Natural killer cell (primary cell): ENCODE data around the gene TMEM39B. TPM values are rescaled to one million over a fixed set of nuclear protein-coding genes. Genes with fewer than 3 reads are reported as not detected.

Experiments used
- ATAC-seq, 3 donors: fragments of 150-1000 bp in 2 of 3; fragments of 200-7000 bp in 1 of 3; cut with Tn5 transposase; 1 replicate in 1 of 3; 2 replicates in 2 of 3; pipeline ENCODE4 v1.10.0; 2021; ENCODE audit warnings: mild to moderate bottlenecking in 2 of 3, moderate library complexity in 2 of 3
- DNase-seq, 2 donors: peaks; one replicate each; pipeline versions ENCODE4 v3.0.0 to v3.0.0-alpha.2; 2013 to 2021; ENCODE audit warnings: mixed read lengths in 1 of 2
- H3K27ac ChIP-seq: one replicate; pipeline ENCODE4 v1.5.1; 2013; ENCODE audit warnings: mild to moderate bottlenecking, low read length
- H3K27me3 ChIP-seq: one replicate; pipeline ENCODE4 v1.6.1; 2013; ENCODE audit warnings: low read length; ENCODE audit not compliant: control insufficient read depth, insufficient read depth
- H3K36me3 ChIP-seq: one replicate; pipeline ENCODE4 v1.6.1; 2013; ENCODE audit warnings: low read length; ENCODE audit not compliant: control insufficient read depth, insufficient read depth
- H3K4me1 ChIP-seq: one replicate; pipeline ENCODE4 v1.6.1; 2013; ENCODE audit warnings: low read length; ENCODE audit not compliant: control insufficient read depth, insufficient read depth
- H3K4me3 ChIP-seq: one replicate; pipeline ENCODE4 v1.5.1; 2013; ENCODE audit warnings: low read length
- H3K9me3 ChIP-seq: one replicate; pipeline ENCODE4 v1.6.1; 2013; ENCODE audit warnings: low read length; ENCODE audit not compliant: control insufficient read depth, insufficient read depth
- H3K27ac Mint-ChIP-seq, 2 donors: one replicate each; pipeline ENCODE4 v1.8.0; 2022; ENCODE audit warnings: mild to moderate bottlenecking in 2 of 2, mixed read lengths in 2 of 2, moderate library complexity in 1 of 2
- H3K27me3 Mint-ChIP-seq, 2 donors: one replicate each; pipeline ENCODE4 v1.8.0; 2022; ENCODE audit warnings: low read depth in 2 of 2, mixed read lengths in 2 of 2
- H3K36me3 Mint-ChIP-seq: one replicate; pipeline ENCODE4 v1.8.0; 2022; ENCODE audit warnings: mixed read lengths
- H3K4me1 Mint-ChIP-seq, 2 donors: one replicate each; pipeline ENCODE4 v1.8.0; 2022; ENCODE audit warnings: mixed read lengths in 2 of 2
- H3K4me3 Mint-ChIP-seq: one replicate; pipeline ENCODE4 v1.8.0; 2022; ENCODE audit warnings: mild to moderate bottlenecking, moderate library complexity, mixed read lengths
- H3K9me3 Mint-ChIP-seq, 2 donors: one replicate each; pipeline ENCODE4 v1.8.0; 2022; ENCODE audit warnings: mixed read lengths in 2 of 2
- WGBS: methylation state at CpG from one replicate; pipeline ENCODE4 v1.1.7; 2013; ENCODE audit warnings: missing lambda C conversion rate; ENCODE audit not compliant: insufficient coverage; 5-methylcytosine and 5-hydroxymethylcytosine counted together
- intact Hi-C: fragments of 100-400 bp; cut with micrococcal nuclease; formaldehyde crosslinking; loops from one replicate; pipeline ENCODE4 v1.14.2; 2022
- total RNA-seq, 4 donors: library from RNA; stranded (reverse); fragments of 120-200 nt in 1 of 4; gene quantifications; one replicate each; pipeline versions ENCODE4 v1.2.3 to v1.2.4, GENCODE V29; 2013 to 2022
- TF ChIP-seq, protein P1 (sequence below): fragments of 200-600 bp; IDR thresholded peaks from one replicate; pipeline ENCODE4 v1.8.0; 2022; ENCODE audit warnings: antibody characterized with exemption

Gene TMEM39B
- total RNA-seq, 3 donors from 2014 or later (not counting 1 experiment from before 2014, with no cell fraction given): 13.3 to 17.1 (median 15.8) TPM

DNA sequence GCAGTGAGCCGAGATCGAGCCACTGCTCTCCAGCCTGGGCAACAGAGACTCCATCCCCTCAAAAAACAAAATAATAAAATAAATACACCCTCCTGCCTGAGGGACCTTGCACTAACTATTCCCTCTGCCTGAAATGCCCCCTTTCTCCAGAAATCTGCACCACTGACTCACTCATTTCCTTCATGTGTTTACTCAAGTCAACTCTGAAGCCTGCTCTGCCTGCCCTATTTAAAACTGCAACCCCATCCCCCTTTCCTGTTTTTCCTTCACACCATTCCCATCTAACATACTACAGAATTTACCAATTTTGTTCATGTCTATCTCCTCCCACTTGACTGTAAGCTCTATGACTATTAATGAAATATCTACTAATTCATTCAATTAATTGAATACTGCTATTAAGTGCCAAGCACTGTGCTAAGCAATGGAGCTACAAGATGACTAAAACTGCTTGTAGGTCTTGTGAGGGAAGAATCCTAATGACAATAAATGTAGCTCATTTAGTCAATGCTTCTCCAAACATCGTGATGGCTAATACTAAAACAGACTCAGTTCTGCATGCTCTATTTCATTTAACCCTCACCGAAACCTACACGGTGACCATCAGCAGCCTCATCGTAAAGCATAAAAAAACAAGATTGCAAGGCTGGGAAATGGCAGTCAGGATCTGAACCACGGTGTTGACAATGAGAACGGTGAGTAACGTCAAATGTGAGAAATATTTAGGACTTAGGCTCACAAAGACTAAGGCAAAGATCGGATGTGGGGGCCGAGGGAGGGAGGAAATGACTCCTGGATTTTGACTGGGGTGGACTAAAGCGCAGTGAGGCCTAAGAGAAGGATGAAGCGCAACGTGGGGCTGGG, 749 bp upstream of the TMEM39B start:
- H3K4me3 Mint-ChIP-seq: peak overlapping the region; percentile 97
- intact Hi-C loops: loop anchor here (1.0 to 2.0 kb wide), 3 partner anchors 36 to 129 kb away; partner anchors contain the start of genes CCDC28B, KHDRBS1 and KPNA6
- TF ChIP-seq, protein P1, sequence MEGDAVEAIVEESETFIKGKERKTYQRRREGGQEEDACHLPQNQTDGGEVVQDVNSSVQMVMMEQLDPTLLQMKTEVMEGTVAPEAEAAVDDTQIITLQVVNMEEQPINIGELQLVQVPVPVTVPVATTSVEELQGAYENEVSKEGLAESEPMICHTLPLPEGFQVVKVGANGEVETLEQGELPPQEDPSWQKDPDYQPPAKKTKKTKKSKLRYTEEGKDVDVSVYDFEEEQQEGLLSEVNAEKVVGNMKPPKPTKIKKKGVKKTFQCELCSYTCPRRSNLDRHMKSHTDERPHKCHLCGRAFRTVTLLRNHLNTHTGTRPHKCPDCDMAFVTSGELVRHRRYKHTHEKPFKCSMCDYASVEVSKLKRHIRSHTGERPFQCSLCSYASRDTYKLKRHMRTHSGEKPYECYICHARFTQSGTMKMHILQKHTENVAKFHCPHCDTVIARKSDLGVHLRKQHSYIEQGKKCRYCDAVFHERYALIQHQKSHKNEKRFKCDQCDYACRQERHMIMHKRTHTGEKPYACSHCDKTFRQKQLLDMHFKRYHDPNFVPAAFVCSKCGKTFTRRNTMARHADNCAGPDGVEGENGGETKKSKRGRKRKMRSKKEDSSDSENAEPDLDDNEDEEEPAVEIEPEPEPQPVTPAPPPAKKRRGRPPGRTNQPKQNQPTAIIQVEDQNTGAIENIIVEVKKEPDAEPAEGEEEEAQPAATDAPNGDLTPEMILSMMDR: no peak
- H3K4me1 Mint-ChIP-seq: peaks cover 25 to 29% of the 10 kb centered on the region in 2 donors
- DNase-seq: no peak
- WGBS: 20% methylated on average over 14 of the region's 14 CpGs
- peak overlapping the region; percentile 87 to 89 for H3K27ac Mint-ChIP-seq
- no peaks in the 10 kb centered on the region for H3K36me3 Mint-ChIP-seq
- peak overlapping the region; percentile 77 for H3K27ac ChIP-seq
- no peak for ATAC-seq
- H3K4me3 ChIP-seq: peak overlapping the region; percentile 90
- H3K36me3 ChIP-seq: peaks cover 8% of the 10 kb centered on the region
- no peaks in the 10 kb centered on the region for H3K9me3 ChIP-seq
- no peaks in the 10 kb centered on the region for H3K9me3 Mint-ChIP-seq
- no peaks in the 10 kb centered on the region for H3K27me3 ChIP-seq
- no peaks in the 10 kb centered on the region for H3K27me3 Mint-ChIP-seq
- H3K4me1 ChIP-seq: peaks cover 27% of the 10 kb centered on the region

DNA sequence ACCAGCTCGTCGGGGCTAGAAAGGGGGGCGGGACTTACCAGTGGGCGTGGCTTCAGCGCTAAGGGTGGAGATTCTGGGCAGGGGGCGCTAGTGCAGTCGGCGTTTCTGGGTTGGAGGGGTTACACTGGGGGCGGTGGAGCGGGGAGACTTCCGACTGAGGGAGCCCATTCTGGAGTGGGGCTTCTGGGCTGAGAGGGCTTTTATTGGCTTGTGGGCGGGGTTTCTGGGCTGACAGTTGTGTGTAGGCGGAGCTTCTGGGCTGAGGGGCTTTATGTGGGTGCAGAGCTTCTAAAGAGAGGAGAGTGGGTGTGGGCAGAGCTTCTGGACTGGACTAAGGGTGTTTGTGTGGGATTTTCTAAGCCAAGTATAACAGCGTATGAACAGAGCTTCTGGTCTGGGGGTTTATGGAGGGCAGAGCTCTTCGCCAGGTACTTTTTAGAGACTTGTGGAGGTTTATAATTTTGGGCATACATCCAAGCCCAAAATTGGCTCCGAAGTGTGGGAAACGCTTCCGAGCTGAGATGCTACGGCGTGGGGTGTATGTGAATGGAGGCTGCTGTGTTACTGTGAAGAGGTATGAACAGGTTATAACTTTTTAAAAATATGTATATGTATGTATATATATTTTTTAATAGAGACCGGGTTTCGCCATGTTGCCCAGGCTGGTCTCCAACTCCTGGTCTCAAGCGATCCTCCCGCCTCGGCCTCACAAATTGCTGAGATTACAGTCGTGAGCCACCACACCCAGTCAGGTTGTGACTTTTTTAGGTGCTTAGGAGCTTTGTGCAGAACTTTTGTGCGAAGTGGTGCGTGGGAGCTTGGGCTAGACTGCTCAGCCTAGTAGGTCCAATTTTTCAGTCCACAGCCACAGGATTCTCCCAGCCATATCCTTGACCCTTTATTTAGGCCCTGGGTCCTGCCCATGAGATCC, 825 bp downstream of the TMEM39B start:
- Mint-ChIP-seq H3K36me3 (no peaks in the 10 kb centered on the region), H3K4me3 (peak overlapping the region; percentile 97), H3K9me3 (no peaks in the 10 kb centered on the region), H3K27me3 (no peaks in the 10 kb centered on the region), H3K27ac (peak overlapping the region; percentile 87 to 89), H3K4me1 (peaks cover 25 to 29% of the 10 kb centered on the region in 2 donors)
- TF ChIP-seq, protein P1: no peak
- DNase-seq (peak in 1 of 2 donors; percentile 20), ATAC-seq (peak in 2 of 3 donors; percentile 34 to 43)
- 44% methylated on average over 28 of the region's 28 CpGs for WGBS
- Histone ChIP-seq H3K9me3 (no peaks in the 10 kb centered on the region), H3K4me1 (peaks cover 23% of the 10 kb centered on the region), H3K4me3 (peak overlapping the region; percentile 90), H3K36me3 (peaks cover 23% of the 10 kb centered on the region), H3K27ac (peak overlapping the region; percentile 77), H3K27me3 (no peaks in the 10 kb centered on the region)
- intact Hi-C loops: loop anchor here (2.0 kb wide), 2 partner anchors 61 to 127 kb away; partner anchors contain the start of genes CCDC28B and KHDRBS1

DNA sequence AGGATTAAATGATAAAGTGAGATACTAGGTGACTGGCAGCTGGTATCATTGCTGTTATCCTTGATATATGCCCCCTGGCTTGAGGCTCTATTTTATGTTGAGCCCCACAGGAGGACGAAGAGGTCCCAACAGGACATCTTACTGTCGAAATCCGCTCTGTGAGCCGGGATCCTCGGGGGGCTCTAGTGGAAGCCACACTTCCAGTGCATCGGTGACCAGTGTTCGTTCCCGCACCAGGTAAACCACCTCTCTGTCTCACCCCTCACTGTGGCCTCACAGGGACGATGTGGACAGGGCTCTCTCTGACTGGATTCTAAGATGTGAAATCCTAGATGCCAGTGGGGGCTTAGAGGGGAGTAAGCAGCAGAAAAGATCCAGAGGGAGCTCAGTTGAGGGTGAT, 2.1 kb downstream of the TMEM39B start:
- DNase-seq (no peak), ATAC-seq (no peak)
- H3K4me1 Mint-ChIP-seq: peaks cover 25 to 29% of the 10 kb centered on the region in 2 donors
- no peaks in the 10 kb centered on the region for H3K9me3 Mint-ChIP-seq
- H3K36me3 ChIP-seq: peaks cover 23% of the 10 kb centered on the region
- peaks cover 19% of the 10 kb centered on the region for H3K4me1 ChIP-seq
- H3K27ac ChIP-seq: no peak overlapping the region
- H3K27me3 ChIP-seq: no peaks in the 10 kb centered on the region
- WGBS: 98% methylated on average over 9 of the region's 9 CpGs
- H3K4me3 ChIP-seq: no peak overlapping the region
- H3K9me3 ChIP-seq: no peaks in the 10 kb centered on the region
- no peaks in the 10 kb centered on the region for H3K27me3 Mint-ChIP-seq
- H3K4me3 Mint-ChIP-seq: peak overlapping the region; percentile 54
- TF ChIP-seq, protein P1: no peak
- no peaks in the 10 kb centered on the region for H3K36me3 Mint-ChIP-seq
- H3K27ac Mint-ChIP-seq: peak overlapping the region in 1 of 2 donors; percentile 87
- intact Hi-C loops: no loop called here
